GM21360 (cell line): Measurements from ENCODE around the gene PLD4.

ENCODE experiments used
- ATAC-seq: cut with Tn5 transposase; IDR thresholded peaks from one replicate; pipeline ENCODE4 v1.9.1; 2021; ENCODE audit warnings: mild to moderate bottlenecking, moderate library complexity; ENCODE audit not compliant: unreplicated experiment

Gene PLD4

GRCh38 chr14:104927432-104927816, 2.7 kb downstream of the PLD4 start:
- no peak for ATAC-seq

- no peak for ATAC-seq
These were observed 3.2 kb downstream of the PLD4 start for GRCh38 chr14:104927901-104928300.

GRCh38 chr14:104928391-104929133, 3.9 kb downstream of the PLD4 start:
- ATAC-seq, result no peak

GRCh38 chr14:104929268-104930230, 4.9 kb downstream of the PLD4 start:
- no peak for ATAC-seq

GRCh38 chr14:104930526-104931303, 6.0 kb downstream of the PLD4 start:
- ATAC-seq, result no peak

- ATAC-seq, result no peak
These were observed 6.7 kb downstream of the PLD4 start for GRCh38 chr14:104931304-104931770.

GRCh38 chr14:104931771-104932675, 7.3 kb downstream of the PLD4 start:
- ATAC-seq, result no peak

- no peak for ATAC-seq
These were observed 8.3 kb downstream of the PLD4 start for GRCh38 chr14:104932676-104933631.

- ATAC-seq, result no peak
These were observed 9.4 kb downstream of the PLD4 start for GRCh38 chr14:104933746-104934733.

- ATAC-seq, result no peak
These were observed 10.5 kb downstream of the PLD4 start for GRCh38 chr14:104935026-104935650.

GRCh38 chr14:104935955-104936354, 11.3 kb downstream of the PLD4 start:
- no peak for ATAC-seq

- ATAC-seq, result no peak
These were observed 11.9 kb downstream of the PLD4 start for GRCh38 chr14:104936361-104937155.

GRCh38 chr14:104937161-104937560, 12.5 kb downstream of the PLD4 start:
- ATAC-seq, result no peak

GRCh38 chr14:104937694-104938365, 13.2 kb downstream of the PLD4 start:
- ATAC-seq, result no peak

- ATAC-seq, result no peak
These were observed 13.8 kb downstream of the PLD4 start for GRCh38 chr14:104938436-104938835.

GRCh38 chr14:104938960-104939359, 14.3 kb downstream of the PLD4 start:
- no peak for ATAC-seq
